ENCODE results near the gene KHDC1.
"Not testable (repeated sequence)": the region's sequence is repeated elsewhere in the genome, so short reads cannot be mapped to it uniquely, and the experiment has no call there.

The KHDC1 gene, protein sequence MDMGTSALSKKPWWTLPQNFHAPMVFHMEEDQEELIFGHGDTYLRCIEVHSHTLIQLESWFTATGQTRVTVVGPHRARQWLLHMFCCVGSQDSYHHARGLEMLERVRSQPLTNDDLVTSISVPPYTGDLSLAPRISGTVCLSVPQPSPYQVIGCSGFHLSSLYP

GRCh38 chr6:73262671-73263569 lies at the start of gene KHDC1:
Gene KHDC1 (minus strand): TSS chr6:73263196. CDS start chr6:73242517, 20,679 bp downstream.
- peak within 1 kb of the TSS; percentile 76 for H3K4me3 Mint-ChIP-seq
- peaks cover 40% of the 10 kb centered on the region for H3K4me1 Mint-ChIP-seq
- ATAC-seq (replicated peaks; ENCODE audit: extremely low read depth, poor library complexity, severe bottlenecking), result peak; percentile 86

DNA sequence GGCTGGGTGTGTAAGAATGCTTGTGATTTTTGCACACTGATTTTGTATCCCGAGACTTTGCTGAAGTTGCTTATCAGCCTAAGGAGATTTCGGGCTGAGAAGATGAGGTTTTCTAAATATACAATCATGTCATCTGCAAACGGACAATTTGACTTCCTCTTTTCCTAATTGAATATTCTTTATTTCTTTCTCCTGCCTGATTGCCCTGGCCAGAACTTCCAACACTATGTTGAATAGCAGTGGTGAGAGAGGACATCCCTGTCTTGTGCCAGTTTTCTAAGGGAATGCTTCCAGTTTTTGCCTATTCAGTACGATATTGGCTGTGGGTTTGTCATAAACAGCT lies 47.5 kb upstream of the KHDC1 start:
- ATAC-seq (replicated peaks; ENCODE audit: extremely low read depth, poor library complexity, severe bottlenecking); H3K36me3 Mint-ChIP-seq (ENCODE audit: insufficient read depth); DNase-seq (ENCODE audit: low spot score in 2 of 2); H3K9me3 Mint-ChIP-seq: not testable (repeated sequence)
- peaks cover 37% of the 10 kb centered on the region for H3K4me1 Mint-ChIP-seq
- H3K27ac Mint-ChIP-seq (ENCODE audit: low read depth), result peak overlapping the region; percentile 91
- peak overlapping the region; percentile 98 for H3K4me3 Mint-ChIP-seq
- peaks cover 32% of the 10 kb centered on the region for H3K27me3 Mint-ChIP-seq

More at GRCh38 chr6:73262671-73263569, at the start of gene KHDC1:
- Mint-ChIP-seq H3K27me3 (no peaks in the 10 kb centered on the region), H3K36me3 (ENCODE audit: insufficient read depth) (no peaks in the 10 kb centered on the region), H3K27ac (ENCODE audit: low read depth) (peak within 1 kb of the TSS; percentile 94), H3K9me3 (no peaks in the 10 kb centered on the region)
- DNase-seq (ENCODE audit: low spot score in 2 of 2), result peak; percentile 32 to 39

- peak overlapping the region; percentile 91 for H3K27ac Mint-ChIP-seq (ENCODE audit: low read depth)
- ATAC-seq (replicated peaks; ENCODE audit: extremely low read depth, poor library complexity, severe bottlenecking) (peak; percentile 76), DNase-seq (ENCODE audit: low spot score in 2 of 2) (no peak)
- H3K36me3 Mint-ChIP-seq (ENCODE audit: insufficient read depth), result peaks cover 8% of the 10 kb centered on the region
- H3K9me3 Mint-ChIP-seq, result no peaks in the 10 kb centered on the region
- peaks cover 37% of the 10 kb centered on the region for H3K4me1 Mint-ChIP-seq
- H3K27me3 Mint-ChIP-seq, result peaks cover 27% of the 10 kb centered on the region
- H3K4me3 Mint-ChIP-seq, result peak overlapping the region; percentile 98
Measured at GRCh38 chr6:73309785-73310502, 46.9 kb upstream of the KHDC1 start.

DNA sequence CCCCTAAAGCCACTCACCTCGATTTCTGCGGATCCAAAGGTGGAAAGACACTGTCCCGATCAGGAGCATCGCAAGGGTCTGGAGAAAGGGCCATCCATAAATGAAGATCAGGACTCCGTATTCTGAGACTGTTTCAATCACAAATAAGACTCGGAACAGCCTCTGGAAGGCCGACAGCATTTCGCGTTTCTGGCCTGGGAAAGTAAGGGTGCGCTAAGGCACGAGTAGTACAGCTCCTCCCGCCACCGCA lies 46.5 kb upstream of the KHDC1 start:
- Mint-ChIP-seq H3K4me1 (peaks cover 37% of the 10 kb centered on the region), H3K27me3 (peaks cover 25% of the 10 kb centered on the region), H3K27ac (ENCODE audit: low read depth) (peak overlapping the region; percentile 91), H3K4me3 (peak overlapping the region; percentile 98), H3K36me3 (ENCODE audit: insufficient read depth) (peaks cover 8% of the 10 kb centered on the region), H3K9me3 (no peaks in the 10 kb centered on the region)
- ATAC-seq (replicated peaks; ENCODE audit: extremely low read depth, poor library complexity, severe bottlenecking) (peak; percentile 35), DNase-seq (ENCODE audit: low spot score in 2 of 2) (no peak)

DNA sequence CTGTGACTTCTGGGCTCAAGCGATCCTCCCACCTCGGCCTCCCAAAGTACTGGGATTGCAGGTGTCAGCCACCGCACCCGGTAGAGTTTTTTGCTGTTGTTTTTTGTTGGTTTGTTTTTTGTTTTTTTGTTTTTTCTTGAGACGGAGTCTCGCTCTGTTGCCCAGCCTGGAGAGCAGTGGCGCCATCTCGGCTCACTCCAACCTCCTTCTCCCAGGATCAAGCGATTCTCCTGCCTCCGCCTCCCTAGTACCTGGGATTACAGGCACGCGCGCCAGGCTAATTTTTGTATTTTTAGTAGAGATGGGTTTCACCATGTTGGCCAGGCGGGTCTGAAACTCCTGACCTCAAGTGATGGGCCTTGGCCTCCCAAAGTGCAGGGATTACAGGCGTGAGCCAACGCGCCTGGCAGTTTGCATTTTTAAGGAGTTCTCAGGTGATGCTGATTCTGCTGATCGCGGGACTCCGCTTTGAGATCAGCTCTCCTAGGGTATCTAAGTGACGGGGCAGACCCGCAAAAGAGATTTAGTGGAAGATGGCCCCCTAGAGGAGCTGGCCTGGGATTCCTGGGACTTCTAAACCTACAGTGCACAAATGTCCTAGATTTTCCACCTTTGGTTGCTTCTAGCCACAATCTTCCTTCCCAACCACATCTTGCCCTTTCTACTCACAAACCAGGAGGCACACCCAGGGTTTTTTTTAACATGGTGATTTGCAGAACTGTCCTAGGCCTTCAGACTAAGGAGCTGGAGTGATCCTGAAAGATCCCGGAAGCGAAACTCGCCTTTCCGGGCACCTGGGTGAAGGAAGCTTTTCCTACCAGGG lies 45.9 kb upstream of the KHDC1 start:
- DNase-seq (ENCODE audit: low spot score in 2 of 2) (no peak), ATAC-seq (replicated peaks; ENCODE audit: extremely low read depth, poor library complexity, severe bottlenecking) (no peak)
- Mint-ChIP-seq H3K4me1 (peaks cover 37% of the 10 kb centered on the region), H3K4me3 (peak overlapping the region; percentile 98), H3K27me3 (peaks cover 21% of the 10 kb centered on the region), H3K9me3 (no peaks in the 10 kb centered on the region), H3K27ac (ENCODE audit: low read depth) (peak overlapping the region; percentile 91), H3K36me3 (ENCODE audit: insufficient read depth) (peaks cover 8% of the 10 kb centered on the region)

GRCh38 chr6:73303773-73304172 lies 40.8 kb upstream of the KHDC1 start:
- H3K4me3 Mint-ChIP-seq; H3K27me3 Mint-ChIP-seq; H3K9me3 Mint-ChIP-seq; ATAC-seq (replicated peaks; ENCODE audit: extremely low read depth, poor library complexity, severe bottlenecking); H3K36me3 Mint-ChIP-seq (ENCODE audit: insufficient read depth); DNase-seq (ENCODE audit: low spot score in 2 of 2); H3K27ac Mint-ChIP-seq (ENCODE audit: low read depth); H3K4me1 Mint-ChIP-seq: not testable (repeated sequence)

GRCh38 chr6:73302339-73302738 lies 39.3 kb upstream of the KHDC1 start:
- no peak for ATAC-seq (replicated peaks; ENCODE audit: extremely low read depth, poor library complexity, severe bottlenecking)
- H3K9me3 Mint-ChIP-seq, result no peaks in the 10 kb centered on the region

GRCh38 chr6:73299151-73299971 lies 36.4 kb upstream of the KHDC1 start:
- Mint-ChIP-seq H3K9me3 (no peaks in the 10 kb centered on the region), H3K36me3 (ENCODE audit: insufficient read depth) (no peaks in the 10 kb centered on the region), H3K4me3 (no peak overlapping the region), H3K27ac (ENCODE audit: low read depth) (no peak overlapping the region), H3K4me1 (no peaks in the 10 kb centered on the region), H3K27me3 (no peaks in the 10 kb centered on the region)
- no peak for ATAC-seq (replicated peaks; ENCODE audit: extremely low read depth, poor library complexity, severe bottlenecking)
- no peak for DNase-seq (ENCODE audit: low spot score in 2 of 2)

More at GRCh38 chr6:73302339-73302738, 39.3 kb upstream of the KHDC1 start:
- Mint-ChIP-seq H3K4me3 (no peak overlapping the region), H3K27me3 (no peaks in the 10 kb centered on the region), H3K4me1 (peaks cover 8% of the 10 kb centered on the region), H3K36me3 (ENCODE audit: insufficient read depth) (peaks cover 1% of the 10 kb centered on the region), H3K27ac (ENCODE audit: low read depth) (no peak overlapping the region)
- DNase-seq (ENCODE audit: low spot score in 2 of 2), result no peak

- Mint-ChIP-seq H3K9me3 (no peaks in the 10 kb centered on the region), H3K27ac (ENCODE audit: low read depth) (no peak overlapping the region), H3K4me1 (no peaks in the 10 kb centered on the region), H3K36me3 (ENCODE audit: insufficient read depth) (peaks cover 1% of the 10 kb centered on the region), H3K27me3 (no peaks in the 10 kb centered on the region), H3K4me3 (no peak overlapping the region)
- no peak for DNase-seq (ENCODE audit: low spot score in 2 of 2)
- no peak for ATAC-seq (replicated peaks; ENCODE audit: extremely low read depth, poor library complexity, severe bottlenecking)
Measured at GRCh38 chr6:73293331-73293730, 30.3 kb upstream of the KHDC1 start.

DNA sequence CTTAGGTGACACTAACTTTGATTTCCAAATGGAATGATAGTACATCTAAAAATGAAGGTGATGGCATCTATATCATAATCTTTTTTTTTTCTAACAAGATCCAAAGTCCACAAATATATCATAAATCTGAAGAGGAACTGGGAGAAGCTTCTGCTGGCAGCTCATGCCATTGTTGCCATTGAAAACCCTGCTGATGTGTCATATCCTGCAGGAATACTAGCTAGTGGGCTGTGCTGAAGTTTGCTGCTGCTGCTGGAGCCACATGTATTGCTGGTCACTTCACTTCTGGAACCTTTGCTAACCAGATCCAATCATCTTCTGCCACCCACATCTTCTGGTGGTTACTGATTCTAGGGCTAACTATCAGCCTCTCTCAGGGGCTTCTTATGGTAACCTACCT lies 27.4 kb upstream of the KHDC1 start:
- DNase-seq (ENCODE audit: low spot score in 2 of 2), result no peak
- Mint-ChIP-seq H3K4me1 (no peaks in the 10 kb centered on the region), H3K4me3 (no peak overlapping the region)

DNA sequence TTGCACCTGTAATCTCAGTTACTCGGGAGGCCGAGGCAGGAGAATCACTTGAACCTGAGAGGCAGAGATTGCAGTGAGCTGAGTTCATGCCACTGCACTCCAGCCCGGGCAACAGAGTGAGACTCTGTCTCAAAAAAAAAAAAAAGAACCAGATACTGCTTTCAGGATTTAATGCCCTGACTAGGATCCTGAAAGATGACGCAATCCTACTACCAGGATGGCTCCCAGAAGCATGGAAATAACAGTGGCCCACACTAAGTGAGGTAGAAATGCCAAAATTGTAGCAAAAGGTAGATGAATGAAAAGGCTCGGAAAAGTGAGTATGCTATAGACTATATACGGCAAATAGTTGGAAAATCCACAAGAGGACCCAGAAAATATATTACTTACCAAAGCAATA lies 23.8 kb upstream of the KHDC1 start:
- H3K36me3 Mint-ChIP-seq (ENCODE audit: insufficient read depth), result peaks cover 1% of the 10 kb centered on the region
- no peak for ATAC-seq (replicated peaks; ENCODE audit: extremely low read depth, poor library complexity, severe bottlenecking)
- no peaks in the 10 kb centered on the region for H3K27me3 Mint-ChIP-seq
- no peak overlapping the region for H3K27ac Mint-ChIP-seq (ENCODE audit: low read depth)
- no peaks in the 10 kb centered on the region for H3K4me1 Mint-ChIP-seq
- no peak overlapping the region for H3K4me3 Mint-ChIP-seq
- H3K9me3 Mint-ChIP-seq, result no peaks in the 10 kb centered on the region
- DNase-seq (ENCODE audit: low spot score in 2 of 2), result no peak

More for the DNA sequence above, 27.4 kb upstream of the KHDC1 start:
- H3K36me3 Mint-ChIP-seq (ENCODE audit: insufficient read depth), result peaks cover 1% of the 10 kb centered on the region
- H3K9me3 Mint-ChIP-seq, result no peaks in the 10 kb centered on the region
- no peak overlapping the region for H3K27ac Mint-ChIP-seq (ENCODE audit: low read depth)
- ATAC-seq (replicated peaks; ENCODE audit: extremely low read depth, poor library complexity, severe bottlenecking), result no peak
- H3K27me3 Mint-ChIP-seq, result no peaks in the 10 kb centered on the region
